ENCODE results near the gene OGT. TPM values are rescaled to one million over a fixed set of nuclear protein-coding genes. Genes with fewer than 3 reads are reported as not detected.
A peak's percentile ranks its signal among the peaks of the same experiment; 100 is the strongest.
"Not testable (repeated sequence)": the region's sequence is repeated elsewhere in the genome, so short reads cannot be mapped to it uniquely, and the experiment has no call there.

Gene OGT
- total and polyA plus RNA-seq, 8 donors = 117 to 325 (median 277) TPM

GRCh38 chrX:71565474-71566041 is 32.7 kb downstream of the OGT start:
- Histone ChIP-seq H3K4me1 (no peaks in the 10 kb centered on the region), H3K4me3 (no peak overlapping the region), H3K9me3 (no peaks in the 10 kb centered on the region), H3K36me3 (peaks cover 0 to 100% of the 10 kb centered on the region in 2 donors), H3K27me3 (no peaks in the 10 kb centered on the region), H3K27ac (no peak overlapping the region)
- no peak for TF ChIP-seq CTCF (IDR thresholded peaks at IDR 0.05)
- DNase-seq = no peak
- intact Hi-C loops (cut with DNase I) = no loop called here
- no peak for ATAC-seq

GRCh38 chrX:71571390-71571789 is 38.5 kb downstream of the OGT start:
- H3K4me1 ChIP-seq; H3K27me3 ChIP-seq; H3K27ac ChIP-seq; intact Hi-C loops (cut with DNase I); H3K4me3 ChIP-seq; H3K9me3 ChIP-seq: not testable (repeated sequence)
- DNase-seq = peak in 2 of 4 donors; percentile 36 to 41
- peak; percentile 79 for ATAC-seq
- H3K36me3 ChIP-seq = peaks cover 0 to 100% of the 10 kb centered on the region in 2 donors

- TF ChIP-seq CTCF (IDR thresholded peaks at IDR 0.05) = no peak
- Histone ChIP-seq H3K27ac (no peak overlapping the region), H3K4me3 (no peak overlapping the region), H3K4me1 (no peaks in the 10 kb centered on the region), H3K36me3 (peaks cover 0 to 86% of the 10 kb centered on the region in 2 donors), H3K27me3 (no peaks in the 10 kb centered on the region), H3K9me3 (no peaks in the 10 kb centered on the region)
- no peak for DNase-seq
- intact Hi-C loops (cut with DNase I) = no loop called here
- no peak for ATAC-seq
Observed at GRCh38 chrX:71573590-71573989, 40.7 kb downstream of the OGT start.

GRCh38 chrX:71577682-71578081 is 44.8 kb downstream of the OGT start:
- Histone ChIP-seq H3K9me3 (no peaks in the 10 kb centered on the region), H3K27ac (peak overlapping the region in 1 of 2 donors; percentile 13), H3K36me3 (peaks cover 0 to 57% of the 10 kb centered on the region in 2 donors), H3K4me1 (no peaks in the 10 kb centered on the region), H3K27me3 (no peaks in the 10 kb centered on the region), H3K4me3 (no peak overlapping the region)
- TF ChIP-seq CTCF (IDR thresholded peaks at IDR 0.05) = no peak
- ATAC-seq = peak; percentile 64
- DNase-seq = peak in 1 of 4 donors; percentile 16
- intact Hi-C loops (cut with DNase I) = no loop called here

GRCh38 chrX:71578253-71579135 is 45.6 kb downstream of the OGT start, which contains the start of gene GCNA:
Gene GCNA (plus strand): TSS chrX:71578437. CDS start chrX:71580822, 2,385 bp downstream.
- H3K4me1 ChIP-seq = no peaks in the 10 kb centered on the region
- no peak for TF ChIP-seq CTCF (IDR thresholded peaks at IDR 0.05)
- DNase-seq = no peak
- peaks cover 0 to 49% of the 10 kb centered on the region in 2 donors for H3K36me3 ChIP-seq
- intact Hi-C loops (cut with DNase I) = no loop called here
- H3K27me3 ChIP-seq = no peaks in the 10 kb centered on the region
- H3K4me3 ChIP-seq = no peak within 1 kb of the TSS
- H3K9me3 ChIP-seq = no peaks in the 10 kb centered on the region
- no peak for ATAC-seq
- H3K27ac ChIP-seq = peak within 1 kb of the TSS in 1 of 2 donors; percentile 13
